Measurements from ENCODE around the gene NUP210.

The NUP210 gene

DNA sequence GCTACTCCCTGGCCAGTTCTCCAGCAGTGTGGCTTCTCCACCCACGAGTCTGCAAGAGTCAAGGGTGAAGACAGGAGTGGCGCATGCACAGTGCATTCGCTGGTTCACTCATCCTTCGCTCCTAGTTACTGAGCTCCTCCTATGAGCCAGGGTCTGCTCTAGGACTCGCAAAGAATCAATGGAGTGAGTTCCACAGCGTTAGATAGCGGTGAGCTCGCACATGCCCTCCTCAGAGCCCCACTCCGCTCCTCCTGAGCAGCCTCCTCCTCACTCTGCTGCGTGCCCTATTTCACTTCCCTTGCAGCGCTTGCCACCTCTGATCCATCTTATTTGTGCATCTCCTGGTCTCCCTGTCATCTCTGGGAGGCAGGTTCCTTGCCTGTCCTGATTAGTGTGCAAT is 63.0 kb downstream of the NUP210 start:
- no peak for DNase-seq (ENCODE audit: low read depth)
- no peak overlapping the region for H3K4me3 ChIP-seq (ENCODE audit: low read length)

DNA sequence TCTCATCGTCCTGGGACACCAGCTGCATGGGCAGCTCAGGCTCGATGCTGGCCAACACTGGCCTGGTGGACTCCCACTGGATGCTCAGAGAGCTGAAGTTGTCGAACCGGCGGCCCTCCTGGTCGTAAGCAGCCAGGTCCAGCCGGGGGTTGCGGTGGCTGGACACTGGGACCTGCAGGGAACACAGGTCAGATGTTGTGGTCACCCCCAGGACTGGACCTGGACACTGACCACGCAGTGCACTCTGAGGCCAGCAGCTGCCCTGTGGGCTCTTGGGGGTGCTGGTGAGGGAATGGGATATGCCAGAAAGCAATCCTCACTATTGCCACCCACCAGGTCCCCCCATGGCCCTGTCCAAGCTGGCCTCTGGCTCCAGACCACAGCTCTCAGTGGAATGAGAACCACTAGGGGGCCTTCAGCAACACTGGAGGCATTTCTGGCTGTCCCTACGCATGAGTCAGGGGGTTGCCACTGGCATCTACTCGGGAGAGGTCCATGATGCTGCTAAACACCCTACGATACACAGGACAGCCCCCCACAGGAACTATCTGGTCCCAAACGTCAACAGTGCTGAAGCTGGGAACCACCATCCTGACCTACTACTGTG is 66.1 kb downstream of the NUP210 start:
- TF ChIP-seq, protein P1, sequence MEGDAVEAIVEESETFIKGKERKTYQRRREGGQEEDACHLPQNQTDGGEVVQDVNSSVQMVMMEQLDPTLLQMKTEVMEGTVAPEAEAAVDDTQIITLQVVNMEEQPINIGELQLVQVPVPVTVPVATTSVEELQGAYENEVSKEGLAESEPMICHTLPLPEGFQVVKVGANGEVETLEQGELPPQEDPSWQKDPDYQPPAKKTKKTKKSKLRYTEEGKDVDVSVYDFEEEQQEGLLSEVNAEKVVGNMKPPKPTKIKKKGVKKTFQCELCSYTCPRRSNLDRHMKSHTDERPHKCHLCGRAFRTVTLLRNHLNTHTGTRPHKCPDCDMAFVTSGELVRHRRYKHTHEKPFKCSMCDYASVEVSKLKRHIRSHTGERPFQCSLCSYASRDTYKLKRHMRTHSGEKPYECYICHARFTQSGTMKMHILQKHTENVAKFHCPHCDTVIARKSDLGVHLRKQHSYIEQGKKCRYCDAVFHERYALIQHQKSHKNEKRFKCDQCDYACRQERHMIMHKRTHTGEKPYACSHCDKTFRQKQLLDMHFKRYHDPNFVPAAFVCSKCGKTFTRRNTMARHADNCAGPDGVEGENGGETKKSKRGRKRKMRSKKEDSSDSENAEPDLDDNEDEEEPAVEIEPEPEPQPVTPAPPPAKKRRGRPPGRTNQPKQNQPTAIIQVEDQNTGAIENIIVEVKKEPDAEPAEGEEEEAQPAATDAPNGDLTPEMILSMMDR (conservative IDR thresholded peaks at IDR 0.05; ENCODE audit: low read depth, low read length), result peak; percentile 54
- H3K4me3 ChIP-seq (ENCODE audit: low read length), result no peak overlapping the region
- no peak for DNase-seq (ENCODE audit: low read depth)

More for the DNA sequence above, 63.0 kb downstream of the NUP210 start:
- TF ChIP-seq, protein P1 (conservative IDR thresholded peaks at IDR 0.05; ENCODE audit: low read depth, low read length), result no peak

DNA sequence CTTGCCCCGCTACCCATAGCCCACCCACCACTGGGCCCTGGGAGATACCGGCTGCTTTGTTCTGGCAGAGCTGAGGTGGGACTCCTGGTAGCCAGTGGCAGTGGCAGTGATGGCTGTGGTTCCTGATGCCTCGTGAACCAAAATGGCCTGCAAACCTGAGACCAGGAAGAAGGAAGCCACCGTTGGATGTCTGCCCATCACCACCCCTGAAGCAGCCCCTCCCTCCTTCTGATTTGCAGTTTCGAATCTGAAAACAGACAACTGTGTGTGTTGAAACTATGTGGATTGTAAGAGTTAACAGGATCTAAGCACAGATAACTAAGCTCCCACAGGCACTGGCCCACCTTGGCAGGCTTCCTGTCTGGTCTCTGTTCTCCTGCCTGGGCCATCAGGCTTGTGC is 66.6 kb downstream of the NUP210 start:
- TF ChIP-seq, protein P1 (conservative IDR thresholded peaks at IDR 0.05; ENCODE audit: low read depth, low read length), result no peak
- no peak overlapping the region for H3K4me3 ChIP-seq (ENCODE audit: low read length)
- no peak for DNase-seq (ENCODE audit: low read depth)

DNA sequence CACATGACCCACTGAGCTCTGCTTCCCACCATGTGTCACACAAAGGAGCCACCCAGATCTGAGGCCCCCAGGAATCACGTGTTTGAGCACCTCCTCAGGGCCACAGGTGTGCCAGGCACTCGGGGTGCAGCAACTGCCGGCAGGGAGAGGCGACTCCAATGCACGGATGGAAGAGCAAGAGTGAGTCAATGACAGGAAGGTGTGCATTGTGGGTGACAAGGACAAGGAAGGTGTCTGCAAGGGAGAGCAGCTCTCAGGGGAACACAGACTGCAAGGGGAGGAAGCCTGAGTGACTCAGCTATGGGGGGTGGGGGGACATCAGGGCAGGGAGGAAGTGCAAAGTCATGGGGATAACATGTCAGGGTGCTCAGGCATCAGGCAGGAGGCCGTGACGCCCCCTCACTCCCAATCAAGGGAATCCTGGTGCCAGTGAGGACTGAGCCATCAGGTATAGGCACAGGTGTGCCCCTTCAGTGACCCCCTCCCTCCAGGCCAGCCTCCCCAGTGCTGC is 67.4 kb downstream of the NUP210 start:
- TF ChIP-seq, protein P1 (conservative IDR thresholded peaks at IDR 0.05; ENCODE audit: low read depth, low read length), result no peak
- no peak for DNase-seq (ENCODE audit: low read depth)
- no peak overlapping the region for H3K4me3 ChIP-seq (ENCODE audit: low read length)

DNA sequence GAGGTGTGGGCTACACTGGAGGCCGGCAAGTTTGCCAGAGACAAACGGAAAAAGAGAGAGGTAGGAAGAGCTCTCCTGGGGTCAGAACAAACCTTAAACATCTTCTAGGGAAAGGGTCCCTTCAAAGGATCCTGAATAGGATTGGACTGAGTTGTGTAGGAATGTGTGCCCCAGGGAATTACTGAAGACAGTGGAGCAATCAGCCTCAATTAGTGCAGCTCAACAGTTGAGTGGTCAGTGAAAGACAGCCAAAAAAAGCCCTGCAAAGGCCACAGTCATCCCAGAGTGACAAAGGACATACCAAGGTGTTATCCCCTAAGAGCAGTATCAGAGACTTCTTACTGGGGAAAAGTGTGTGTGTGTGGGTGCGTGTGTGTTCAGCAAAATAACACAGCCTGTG is 70.3 kb downstream of the NUP210 start:
- no peak overlapping the region for H3K4me3 ChIP-seq (ENCODE audit: low read length)
- TF ChIP-seq, protein P1 (conservative IDR thresholded peaks at IDR 0.05; ENCODE audit: low read depth, low read length), result no peak
- DNase-seq (ENCODE audit: low read depth), result no peak

DNA sequence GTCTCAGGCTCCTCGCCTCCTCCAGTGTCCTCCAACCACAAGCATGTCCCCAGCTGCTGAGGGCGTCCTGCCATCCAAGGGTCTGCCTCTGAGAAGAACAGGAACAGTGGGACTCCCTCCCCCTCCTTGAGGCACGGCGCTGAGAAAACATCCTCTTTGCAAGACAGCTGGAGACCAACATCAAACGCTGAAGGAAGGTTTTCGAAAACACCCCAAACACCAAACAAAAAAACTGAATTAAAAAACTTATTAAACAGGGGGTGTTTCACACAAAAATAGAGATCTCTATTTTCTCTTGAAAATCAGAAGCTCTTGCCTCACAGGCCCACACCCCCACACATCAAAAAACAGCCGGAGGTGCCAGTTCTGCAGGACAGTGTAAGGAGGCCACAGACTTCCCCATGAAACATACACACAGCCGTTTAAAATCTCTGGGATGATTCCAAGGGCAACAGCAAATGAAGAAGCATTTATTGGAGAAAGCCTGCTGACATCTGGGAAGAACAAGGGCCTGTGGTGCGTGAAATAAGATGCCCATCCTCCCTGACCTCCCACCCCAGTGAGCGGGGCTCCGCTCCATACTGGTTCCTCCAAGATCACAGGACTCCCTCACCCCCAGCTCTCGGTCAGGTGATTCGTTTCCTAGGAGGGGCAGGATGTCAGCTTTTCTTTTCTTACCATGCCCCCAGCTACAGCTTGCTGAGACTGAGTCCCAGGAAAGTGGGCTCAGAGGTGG is 71.3 kb downstream of the NUP210 start:
- TF ChIP-seq, protein P1 (conservative IDR thresholded peaks at IDR 0.05; ENCODE audit: low read depth, low read length), result no peak
- no peak for DNase-seq (ENCODE audit: low read depth)
- H3K4me3 ChIP-seq (ENCODE audit: low read length), result no peak overlapping the region

DNA sequence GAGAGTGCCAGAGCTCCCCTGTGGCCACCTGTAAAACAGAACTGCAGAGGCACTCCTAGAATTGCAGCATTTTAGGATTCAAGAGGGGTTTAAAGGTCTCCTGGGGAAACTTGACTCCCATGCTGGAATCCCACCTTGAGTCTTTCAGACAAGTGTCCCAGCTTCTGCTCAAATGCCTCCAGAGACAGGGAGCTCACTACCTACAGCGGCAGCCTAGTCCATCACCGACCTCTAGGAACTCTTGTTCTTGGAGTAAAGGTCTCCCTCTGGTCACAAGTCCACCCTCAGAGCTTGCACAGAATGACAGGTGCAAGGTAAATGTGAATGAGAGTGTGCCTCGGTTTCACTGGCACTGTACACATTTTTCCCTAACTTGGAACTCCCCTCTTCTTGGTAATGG is 72.0 kb downstream of the NUP210 start:
- TF ChIP-seq, protein P1 (conservative IDR thresholded peaks at IDR 0.05; ENCODE audit: low read depth, low read length), result no peak
- no peak for DNase-seq (ENCODE audit: low read depth)
- no peak overlapping the region for H3K4me3 ChIP-seq (ENCODE audit: low read length)

All from retinal pigment epithelial cell (primary cell).